Fibroblast of villous mesenchyme (primary cell): Measurements from ENCODE around the gene KYNU. TPM values are rescaled to one million over a fixed set of nuclear protein-coding genes. Genes with fewer than 3 reads are reported as not detected.
"Not testable (repeated sequence)": the region's sequence is repeated elsewhere in the genome, so short reads cannot be mapped to it uniquely, and the experiment has no call there.

Source experiments
- DNase-seq: peaks from one replicate; pipeline ENCODE4 v3.0.0-alpha.2; 2010; ENCODE audit warnings: low read depth
- H3K4me3 ChIP-seq: 2 replicates; pipeline ENCODE4 v1.5.1; 2011; ENCODE audit warnings: low read depth, mild to moderate bottlenecking, low read length
- total RNA-seq: library from RNA; depleted of rRNA; stranded (reverse); fragments of >200 nt; gene quantifications from 2 replicates; pipeline ENCODE4 v1.2.3, GENCODE V29; 2012
- TF ChIP-seq, protein P1 (sequence below): IDR thresholded peaks from 2 replicates; pipeline ENCODE4 v1.5.1; 2012; ENCODE audit warnings: low read depth, mild to moderate bottlenecking, low read length; ENCODE audit not compliant: insufficient read depth

KYNU gene
- total RNA-seq, 1 donor: 0.43 TPM

DNA sequence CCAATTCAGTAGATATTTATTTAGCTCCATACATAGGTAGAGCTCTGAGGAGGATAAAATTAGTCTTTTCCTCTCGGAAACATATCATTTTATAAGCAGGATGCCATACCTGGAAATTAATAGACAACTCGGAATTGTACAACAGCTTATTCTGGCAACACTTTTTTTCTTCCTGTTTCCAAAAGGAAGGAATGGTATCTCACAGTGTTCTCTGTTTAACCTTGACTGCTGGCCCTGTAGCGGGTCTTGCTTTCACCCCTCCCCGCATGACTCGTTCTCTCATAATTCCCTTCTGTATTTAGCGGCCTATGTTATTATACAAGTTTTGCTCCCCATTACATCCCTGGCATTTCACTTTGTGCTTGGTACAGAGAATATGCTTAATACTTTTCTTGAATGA lies 2.5 kb upstream of the KYNU start:
- no peak for DNase-seq
- TF ChIP-seq, protein P1, sequence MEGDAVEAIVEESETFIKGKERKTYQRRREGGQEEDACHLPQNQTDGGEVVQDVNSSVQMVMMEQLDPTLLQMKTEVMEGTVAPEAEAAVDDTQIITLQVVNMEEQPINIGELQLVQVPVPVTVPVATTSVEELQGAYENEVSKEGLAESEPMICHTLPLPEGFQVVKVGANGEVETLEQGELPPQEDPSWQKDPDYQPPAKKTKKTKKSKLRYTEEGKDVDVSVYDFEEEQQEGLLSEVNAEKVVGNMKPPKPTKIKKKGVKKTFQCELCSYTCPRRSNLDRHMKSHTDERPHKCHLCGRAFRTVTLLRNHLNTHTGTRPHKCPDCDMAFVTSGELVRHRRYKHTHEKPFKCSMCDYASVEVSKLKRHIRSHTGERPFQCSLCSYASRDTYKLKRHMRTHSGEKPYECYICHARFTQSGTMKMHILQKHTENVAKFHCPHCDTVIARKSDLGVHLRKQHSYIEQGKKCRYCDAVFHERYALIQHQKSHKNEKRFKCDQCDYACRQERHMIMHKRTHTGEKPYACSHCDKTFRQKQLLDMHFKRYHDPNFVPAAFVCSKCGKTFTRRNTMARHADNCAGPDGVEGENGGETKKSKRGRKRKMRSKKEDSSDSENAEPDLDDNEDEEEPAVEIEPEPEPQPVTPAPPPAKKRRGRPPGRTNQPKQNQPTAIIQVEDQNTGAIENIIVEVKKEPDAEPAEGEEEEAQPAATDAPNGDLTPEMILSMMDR: no peak
- no peak overlapping the region for H3K4me3 ChIP-seq

DNA sequence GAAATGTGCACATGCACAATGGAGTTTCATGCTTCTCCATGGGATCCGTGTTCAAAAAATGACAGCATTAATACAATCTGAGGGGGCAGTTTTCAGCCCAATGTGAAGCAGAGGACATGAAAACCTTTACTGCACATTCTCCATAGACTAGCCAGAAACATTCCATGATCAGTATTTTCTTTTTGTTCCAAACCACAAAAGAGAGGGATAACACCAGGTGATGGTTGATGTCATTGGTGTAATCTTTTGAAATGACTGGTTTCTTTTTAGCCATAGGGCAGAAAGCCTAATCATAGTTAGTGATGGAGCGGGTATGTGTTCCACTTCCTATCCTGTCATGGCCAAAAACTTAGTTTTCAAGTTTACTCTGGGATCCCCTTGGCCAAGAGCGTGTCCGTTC lies 1.8 kb upstream of the KYNU start:
- no peak for DNase-seq
- no peak overlapping the region for H3K4me3 ChIP-seq
- TF ChIP-seq, protein P1: no peak

DNA sequence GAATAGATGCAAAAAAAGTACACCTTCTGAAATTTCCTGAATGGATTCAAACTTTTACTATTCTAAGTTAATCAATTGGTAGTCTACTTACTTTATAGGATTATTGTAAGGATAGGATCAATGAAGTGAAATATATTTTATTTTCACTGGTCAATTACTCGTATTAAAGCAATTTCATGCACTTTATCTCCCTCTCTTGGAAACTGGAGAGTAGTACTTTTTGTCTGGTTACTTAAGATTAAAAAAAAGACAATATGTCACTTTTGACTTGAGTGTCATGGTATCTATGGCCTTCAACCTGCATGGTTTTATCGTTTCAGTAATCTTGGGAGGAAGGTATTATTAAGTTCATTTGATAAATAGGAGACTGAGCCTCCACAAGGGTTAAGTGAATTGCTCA lies 1.0 kb upstream of the KYNU start:
- TF ChIP-seq, protein P1: no peak
- H3K4me3 ChIP-seq: no peak overlapping the region
- DNase-seq: no peak

DNA sequence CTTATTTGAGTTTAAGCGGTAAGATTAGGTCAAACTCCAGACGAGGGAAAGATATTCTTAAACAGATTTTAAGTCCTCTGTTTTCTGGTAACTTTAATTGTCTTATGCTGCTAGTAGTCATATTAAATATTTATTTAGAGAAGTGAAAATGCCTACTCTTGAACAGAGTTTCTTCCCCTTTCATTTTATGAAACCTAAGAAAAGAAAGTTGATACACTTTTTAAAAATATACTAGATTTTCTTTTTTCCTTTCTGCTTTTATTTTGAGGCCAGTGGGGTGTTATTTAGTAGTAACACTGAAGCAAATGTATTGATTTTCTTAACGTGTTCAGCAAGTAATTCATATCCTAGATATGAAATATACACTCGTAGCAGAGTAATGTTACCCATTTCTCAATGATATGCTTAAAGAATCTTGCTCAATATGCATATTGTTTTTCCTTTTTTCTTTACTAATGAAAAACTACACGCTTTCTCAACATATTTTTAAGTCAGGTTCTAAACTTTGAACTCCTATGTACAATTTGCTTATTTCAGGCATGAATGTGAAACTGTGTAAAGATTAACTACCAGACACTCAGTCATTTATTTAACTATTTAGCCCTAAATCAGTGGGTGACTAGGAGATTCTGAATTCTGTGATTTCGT lies 691 bp downstream of the KYNU start:
- H3K4me3 ChIP-seq: no peak overlapping the region
- TF ChIP-seq, protein P1: no peak
- no peak for DNase-seq

DNA sequence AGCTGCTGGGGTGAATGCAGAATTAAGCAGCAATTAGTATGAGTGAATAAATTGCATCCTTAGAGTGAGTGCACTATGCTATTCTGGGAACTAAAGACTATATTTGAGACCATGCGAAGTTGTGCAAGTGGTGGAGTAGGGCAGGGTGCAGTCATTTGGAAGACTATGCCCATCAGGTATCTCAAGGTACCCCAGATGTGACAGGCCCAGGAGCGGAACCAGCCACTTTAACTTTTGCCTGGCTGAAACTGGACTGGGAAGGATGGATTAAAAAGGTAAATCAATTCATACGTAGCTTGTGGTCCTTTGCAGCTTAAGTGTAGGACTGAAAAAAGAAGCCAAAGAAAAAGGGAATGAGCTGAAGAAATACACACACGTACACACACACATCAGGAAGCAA lies 1.7 kb downstream of the KYNU start:
- no peak overlapping the region for H3K4me3 ChIP-seq
- DNase-seq: no peak
- TF ChIP-seq, protein P1: no peak

DNA sequence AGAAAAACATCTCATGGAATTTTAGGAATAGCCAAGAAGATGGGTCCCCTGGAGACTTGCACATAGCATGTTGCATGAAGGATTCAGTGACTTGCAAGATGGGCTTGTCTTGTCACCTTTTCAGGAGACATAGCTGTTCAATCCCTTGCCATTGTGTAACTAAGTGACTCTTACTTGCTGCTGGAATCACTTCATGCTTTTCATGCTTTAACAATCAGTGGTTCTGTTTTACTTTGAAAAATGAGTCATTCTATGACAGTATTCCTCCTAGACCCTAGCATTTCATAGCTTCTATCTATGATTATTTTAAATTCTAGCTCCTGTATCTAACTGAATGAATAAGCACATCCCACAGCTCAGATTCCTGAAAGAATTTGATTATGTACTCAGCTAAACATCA lies 2.8 kb downstream of the KYNU start:
- TF ChIP-seq, protein P1: no peak
- H3K4me3 ChIP-seq: no peak overlapping the region
- DNase-seq: peak; percentile 55

DNA sequence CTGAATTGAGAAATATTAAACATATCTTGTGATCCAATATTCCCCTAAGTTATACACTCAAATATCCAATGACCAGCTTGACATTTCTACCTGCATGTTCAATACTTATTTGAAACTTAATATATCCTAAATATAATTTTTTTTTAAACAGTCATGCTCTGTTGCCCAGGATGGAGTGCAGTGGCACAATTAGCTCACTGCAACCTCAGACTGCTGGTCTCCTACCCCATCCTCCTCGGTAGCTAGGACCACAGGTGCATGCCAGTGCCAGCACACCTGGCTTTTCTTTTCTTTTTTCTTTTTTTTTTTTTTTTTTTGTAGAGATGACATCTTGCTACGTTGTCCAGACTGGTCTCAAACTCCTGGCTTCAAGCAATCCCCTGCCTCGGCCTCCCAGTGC lies 4.2 kb downstream of the KYNU start:
- TF ChIP-seq, protein P1: no peak
- H3K4me3 ChIP-seq: no peak overlapping the region
- no peak for DNase-seq

DNA sequence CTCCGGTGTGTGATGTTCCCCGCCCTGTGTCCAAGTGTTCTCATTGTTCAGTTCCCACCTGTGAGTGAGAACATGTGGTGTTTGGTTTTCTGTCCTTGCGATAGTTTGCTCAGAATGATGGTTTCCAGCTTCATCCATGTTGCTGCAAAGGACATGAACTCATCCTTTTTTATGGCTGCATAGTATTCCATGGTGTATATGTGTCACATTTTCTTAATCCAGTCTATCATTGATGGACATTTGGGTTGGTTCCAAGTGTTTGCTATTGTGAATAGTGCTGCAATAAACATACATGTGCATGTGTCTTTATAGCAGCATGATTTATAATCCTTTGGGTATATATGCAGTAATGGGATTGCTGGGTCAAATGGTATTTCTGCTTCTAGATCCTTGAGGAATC lies 5.0 kb downstream of the KYNU start:
- not testable (repeated sequence) for DNase-seq, H3K4me3 ChIP-seq
